ENCODE data around the gene ITGB6.

GRCh38 chr2:160220545-160221009, 20.5 kb upstream of the ITGB6 start:
- TF ChIP-seq ELK1 (IDR thresholded peaks at IDR 0.05; ENCODE audit: low read depth, low read length), result no peak
- no peak for TF ChIP-seq CTCF (IDR thresholded peaks at IDR 0.05)
- TF ChIP-seq RCOR1 (IDR thresholded peaks at IDR 0.05; ENCODE audit: low read depth, low read length), result no peak
- TF ChIP-seq PBX3 (IDR thresholded peaks at IDR 0.05), result no peak
- TF ChIP-seq EP300 (IDR thresholded peaks at IDR 0.05), result no peak
- TF ChIP-seq CHD4 (IDR thresholded peaks at IDR 0.05; ENCODE audit: borderline replicate concordance), result no peak
- TF ChIP-seq MYC (IDR thresholded peaks at IDR 0.05; ENCODE audit: borderline replicate concordance, low read length), result no peak
- no peak for TF ChIP-seq SMC3 (IDR thresholded peaks at IDR 0.05)
- no peak for TF ChIP-seq HDAC2 (IDR thresholded peaks at IDR 0.05)
- TF ChIP-seq POLR2A (IDR thresholded peaks at IDR 0.05; ENCODE audit: low read length), result no peak
- no peak for TF ChIP-seq CEBPB (IDR thresholded peaks at IDR 0.05)
- no peak for TF ChIP-seq BHLHE40 (IDR thresholded peaks at IDR 0.05; ENCODE audit: low read depth, low read length)
- no peak for TF ChIP-seq MAX (IDR thresholded peaks at IDR 0.05)
- no peak for TF ChIP-seq RFX5 (IDR thresholded peaks at IDR 0.05)

Data from A549 (cell line).